Measurements from ENCODE around the gene ARMC7.

- TF ChIP-seq CTCF (conservative IDR thresholded peaks at IDR 0.05 in 1 of 2, IDR thresholded peaks at IDR 0.05 in 1 of 2; ENCODE audit: low read depth in 1 of 2, low read length in 2 of 2) (no peak), EZH2 (IDR thresholded peaks at IDR 0.05; ENCODE audit: low read length, missing control alignments) (no peak)
These were observed 63.8 kb downstream of the ARMC7 start for GRCh38 chr17:75173526-75173925.
